ENCODE measurements around the gene POLG2. TPM values are rescaled to one million over a fixed set of nuclear protein-coding genes. Genes with fewer than 3 reads are reported as not detected.

The POLG2 gene
- total and polyA plus RNA-seq, 9 of the 15 experiments (the other 6 are each of a cell fraction or from before 2014, with no cell fraction given) = 13.4 to 44.8 (median 37.0) TPM

GRCh38 chr17:64500862-64501765 lies 4.3 kb upstream of the POLG2 start (continued):
- no peak for TF ChIP-seq ZNF280A (IDR thresholded peaks at IDR 0.05; ENCODE audit: low read depth, partially characterized antibody)
- TF ChIP-seq ZNF41 (CRISPR knock-in tag; conservative IDR thresholded peaks at IDR 0.05) = no peak
- TF ChIP-seq GABPA (tag; conservative IDR thresholded peaks at IDR 0.05; ENCODE audit: low read depth) = no peak
- TF ChIP-seq POLR2H (tag; IDR thresholded peaks at IDR 0.05; ENCODE audit: low read depth) = no peak
- TF ChIP-seq ZNF655 (CRISPR knock-in tag; IDR thresholded peaks at IDR 0.05) = no peak
- no peak for TF ChIP-seq ZNF583 (CRISPR knock-in tag; IDR thresholded peaks at IDR 0.05)
- no peak for TF ChIP-seq CHD1 (IDR thresholded peaks at IDR 0.05; ENCODE audit: low read length)
- TF ChIP-seq IRF2 (CRISPR knock-in tag; IDR thresholded peaks at IDR 0.05) = no peak
- no peak for TF ChIP-seq HMGN3 (IDR thresholded peaks at IDR 0.05; ENCODE audit: borderline replicate concordance, extremely low read depth, insufficient read length, low read depth, low read length)
- no peak for TF ChIP-seq ZNF316 (IDR thresholded peaks at IDR 0.05)
- TF ChIP-seq FOXK1 (CRISPR knock-in tag; IDR thresholded peaks at IDR 0.05; ENCODE audit: borderline replicate concordance) = 0 out of 2 replicates have a peak, but pooled peaks have one; percentile 67
- no peak for TF ChIP-seq STAG1 (CRISPR knock-in tag; IDR thresholded peaks at IDR 0.05; ENCODE audit: borderline replicate concordance)
- no peak for TF ChIP-seq KLF6 (CRISPR knock-in tag; IDR thresholded peaks at IDR 0.05; ENCODE audit: borderline replicate concordance)
- no peak for TF ChIP-seq CXXC5 (CRISPR knock-in tag; IDR thresholded peaks at IDR 0.05)
- TF ChIP-seq, protein P1, sequence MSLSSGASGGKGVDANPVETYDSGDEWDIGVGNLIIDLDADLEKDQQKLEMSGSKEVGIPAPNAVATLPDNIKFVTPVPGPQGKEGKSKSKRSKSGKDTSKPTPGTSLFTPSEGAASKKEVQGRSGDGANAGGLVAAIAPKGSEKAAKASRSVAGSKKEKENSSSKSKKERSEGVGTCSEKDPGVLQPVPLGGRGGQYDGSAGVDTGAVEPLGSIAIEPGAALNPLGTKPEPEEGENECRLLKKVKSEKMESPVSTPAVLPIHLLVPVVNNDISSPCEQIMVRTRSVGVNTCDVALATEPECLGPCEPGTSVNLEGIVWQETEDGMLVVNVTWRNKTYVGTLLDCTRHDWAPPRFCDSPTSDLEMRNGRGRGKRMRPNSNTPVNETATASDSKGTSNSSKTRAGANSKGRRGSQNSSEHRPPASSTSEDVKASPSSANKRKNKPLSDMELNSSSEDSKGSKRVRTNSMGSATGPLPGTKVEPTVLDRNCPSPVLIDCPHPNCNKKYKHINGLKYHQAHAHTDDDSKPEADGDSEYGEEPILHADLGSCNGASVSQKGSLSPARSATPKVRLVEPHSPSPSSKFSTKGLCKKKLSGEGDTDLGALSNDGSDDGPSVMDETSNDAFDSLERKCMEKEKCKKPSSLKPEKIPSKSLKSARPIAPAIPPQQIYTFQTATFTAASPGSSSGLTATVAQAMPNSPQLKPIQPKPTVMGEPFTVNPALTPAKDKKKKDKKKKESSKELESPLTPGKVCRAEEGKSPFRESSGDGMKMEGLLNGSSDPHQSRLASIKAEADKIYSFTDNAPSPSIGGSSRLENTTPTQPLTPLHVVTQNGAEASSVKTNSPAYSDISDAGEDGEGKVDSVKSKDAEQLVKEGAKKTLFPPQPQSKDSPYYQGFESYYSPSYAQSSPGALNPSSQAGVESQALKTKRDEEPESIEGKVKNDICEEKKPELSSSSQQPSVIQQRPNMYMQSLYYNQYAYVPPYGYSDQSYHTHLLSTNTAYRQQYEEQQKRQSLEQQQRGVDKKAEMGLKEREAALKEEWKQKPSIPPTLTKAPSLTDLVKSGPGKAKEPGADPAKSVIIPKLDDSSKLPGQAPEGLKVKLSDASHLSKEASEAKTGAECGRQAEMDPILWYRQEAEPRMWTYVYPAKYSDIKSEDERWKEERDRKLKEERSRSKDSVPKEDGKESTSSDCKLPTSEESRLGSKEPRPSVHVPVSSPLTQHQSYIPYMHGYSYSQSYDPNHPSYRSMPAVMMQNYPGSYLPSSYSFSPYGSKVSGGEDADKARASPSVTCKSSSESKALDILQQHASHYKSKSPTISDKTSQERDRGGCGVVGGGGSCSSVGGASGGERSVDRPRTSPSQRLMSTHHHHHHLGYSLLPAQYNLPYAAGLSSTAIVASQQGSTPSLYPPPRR (CRISPR knock-in tag; IDR thresholded peaks at IDR 0.05; ENCODE audit: borderline replicate concordance) = no peak
- TF ChIP-seq TARDBP (IDR thresholded peaks at IDR 0.05) = no peak
- no peak for TF ChIP-seq NCOA6 (IDR thresholded peaks at IDR 0.05)
- no peak for TF ChIP-seq BHLHE40 (IDR thresholded peaks at IDR 0.05; ENCODE audit: low read length)
- TF ChIP-seq ZC3H11A (IDR thresholded peaks at IDR 0.05; ENCODE audit: low read depth, low read length) = no peak
- TF ChIP-seq RFX1 (IDR thresholded peaks at IDR 0.05) = no peak
- TF ChIP-seq POLR2A (conservative IDR thresholded peaks at IDR 0.05) = peak; percentile 43; the same call in 1 of the 2 replicates
- no peak for TF ChIP-seq CREB1 (IDR thresholded peaks at IDR 0.05)
- TF ChIP-seq CREB1 (CRISPR knock-in tag; IDR thresholded peaks at IDR 0.05) = 0 out of 2 replicates have a peak, but pooled peaks have one; percentile 6
